ENCODE data around the gene DSC2.

GRCh38 chr18:31125878-31126277 is 23.7 kb upstream of the DSC2 start:
- TF ChIP-seq CTCF (IDR thresholded peaks at IDR 0.05; ENCODE audit: extremely low read depth in 1 of 2, insufficient read depth in 1 of 2, low read depth in 1 of 2, low read length in 2 of 2) (no peak), POLR2A (IDR thresholded peaks at IDR 0.05; ENCODE audit: low read depth, low read length) (no peak), MAX (IDR thresholded peaks at IDR 0.05; ENCODE audit: insufficient read depth, insufficient read length) (no peak), POLR2AphosphoS5 (IDR thresholded peaks at IDR 0.05; ENCODE audit: insufficient read depth, low read depth, low read length) (no peak), EZH2 (IDR thresholded peaks at IDR 0.05; ENCODE audit: borderline replicate concordance, low read depth, low read length, severe bottlenecking) (no peak), GATA2 (IDR thresholded peaks at IDR 0.05; ENCODE audit: insufficient read depth, insufficient read length, low read depth, low read length) (no peak), MYC (IDR thresholded peaks at IDR 0.05; ENCODE audit: low read depth, low read length) (no peak), JUN (IDR thresholded peaks at IDR 0.05; ENCODE audit: borderline replicate concordance, insufficient read depth, insufficient read length, low read depth) (no peak), FOS (IDR thresholded peaks at IDR 0.05; ENCODE audit: borderline replicate concordance, insufficient read depth, low read length) (no peak)
